SU-DHL-6 (cell line): Measurements from ENCODE around the gene SNX25.

Experiments used
- H2AFZ ChIP-seq: fragments of 200-600 bp; sonication (generic); 2 replicates; pipeline ENCODE4 v1.6.1; 2014; ENCODE audit warnings: low read depth, mild to moderate bottlenecking, moderate library complexity, mixed read lengths, antibody characterized with exemption, low read length; ENCODE audit not compliant: severe bottlenecking
- H3F3A ChIP-seq: fragments of 200-600 bp; shearing (Covaris generic); 2 replicates; pipeline ENCODE4 v1.6.0; 2016; ENCODE audit warnings: antibody characterized with exemption, mild to moderate bottlenecking; ENCODE audit not compliant: insufficient read depth
- H3K27ac ChIP-seq: fragments of 200-600 bp; sonication (generic); 2 replicates; pipeline ENCODE4 v1.5.1; 2016; ENCODE audit warnings: low read depth, mild to moderate bottlenecking, low read length, moderate library complexity, mixed read lengths
- H3K27me3 ChIP-seq: fragments of 200-600 bp; sonication (generic), shearing (Covaris generic); 2 replicates; pipeline ENCODE4 v1.6.0; 2014; ENCODE audit warnings: mild to moderate bottlenecking, low read length
- H3K36me3 ChIP-seq: fragments of 200-600 bp; sonication (generic); 2 replicates; pipeline ENCODE4 v1.6.1; 2014; ENCODE audit warnings: mild to moderate bottlenecking, low read length, mixed read lengths
- H3K4me2 ChIP-seq: fragments of 300-600, 200-600 bp; shearing (Covaris generic), sonication (generic); 2 replicates; pipeline ENCODE4 v1.6.0; 2014; ENCODE audit warnings: low read length, low read depth, mild to moderate bottlenecking; ENCODE audit not compliant: poor library complexity, severe bottlenecking
- H3K4me3 ChIP-seq: fragments of 200-600 bp; sonication (generic); 2 replicates; pipeline ENCODE4 v1.5.1; 2014; ENCODE audit warnings: antibody characterized with exemption, low read length, mild to moderate bottlenecking, mixed read lengths; ENCODE audit not compliant: insufficient read depth, poor library complexity, severe bottlenecking
- H3K79me2 ChIP-seq: fragments of 200-600 bp; sonication (generic); 2 replicates; pipeline ENCODE4 v1.6.1; 2014; ENCODE audit warnings: mild to moderate bottlenecking, low read length, moderate library complexity; ENCODE audit not compliant: insufficient read depth
- H3K9ac ChIP-seq: fragments of 200-600 bp; sonication (generic); 2 replicates; pipeline ENCODE4 v1.7.0; 2014; ENCODE audit warnings: mild to moderate bottlenecking, low read length
- H3K9me2 ChIP-seq: fragments of 200-600 bp; sonication (generic); replicated peaks from 2 replicates; pipeline ENCODE4 v1.6.1; 2014; ENCODE audit warnings: low read length; ENCODE audit not compliant: insufficient read depth
- H3K9me3 ChIP-seq: fragments of 200-600 bp; sonication (generic); 2 replicates; pipeline ENCODE4 v1.6.1; 2014; ENCODE audit warnings: low read length, mixed read lengths; ENCODE audit not compliant: insufficient read depth
- H4K20me1 ChIP-seq: fragments of 200-600 bp; sonication (generic); 2 replicates; pipeline ENCODE4 v1.6.1; 2014; ENCODE audit warnings: low read depth, mild to moderate bottlenecking, antibody characterized with exemption, low read length, moderate library complexity, mixed read lengths
- CTCF ChIP-seq: fragments of 200-600 bp; sonication (generic); IDR thresholded peaks from one replicate; pipeline ENCODE4 v1.5.1; 2017; ENCODE audit warnings: antibody characterized with exemption, mild to moderate bottlenecking, low read length, moderate library complexity; ENCODE audit not compliant: insufficient read depth, poor library complexity, severe bottlenecking
- EZH2phosphoT487 ChIP-seq: fragments of 200-600 bp; sonication (generic), shearing (Covaris generic); conservative IDR thresholded peaks from 2 replicates; pipeline ENCODE4 v1.6.1; 2018; ENCODE audit warnings: mild to moderate bottlenecking, antibody characterized with exemption, low read length, moderate library complexity, mixed read lengths

The SNX25 gene

GRCh38 chr4:185270885-185271284, 61.5 kb downstream of the SNX25 start:
- Histone ChIP-seq H3K9me2 (no peaks in the 10 kb centered on the region), H3K79me2 (no peaks in the 10 kb centered on the region), H3K27me3 (no peaks in the 10 kb centered on the region), H4K20me1 (no peaks in the 10 kb centered on the region), H3K36me3 (peaks cover 13% of the 10 kb centered on the region; the same call in 1 of the 2 replicates), H3K27ac (no peak overlapping the region), H3K9me3 (no peaks in the 10 kb centered on the region), H2AFZ (no peak overlapping the region), H3K9ac (no peak overlapping the region), H3F3A (no peaks in the 10 kb centered on the region), H3K4me2 (no peak overlapping the region), H3K4me3 (no peak overlapping the region)
- no peak for TF ChIP-seq EZH2phosphoT487
- no peak for TF ChIP-seq CTCF

GRCh38 chr4:185272245-185272644, 62.8 kb downstream of the SNX25 start:
- Histone ChIP-seq H2AFZ (no peak overlapping the region), H3F3A (no peaks in the 10 kb centered on the region), H3K27ac (no peak overlapping the region), H3K9ac (no peak overlapping the region), H3K27me3 (no peaks in the 10 kb centered on the region), H3K9me3 (no peaks in the 10 kb centered on the region), H3K4me2 (no peak overlapping the region), H3K4me3 (no peak overlapping the region), H3K36me3 (peaks cover 13% of the 10 kb centered on the region; the same call in 1 of the 2 replicates), H3K79me2 (no peaks in the 10 kb centered on the region), H4K20me1 (no peaks in the 10 kb centered on the region), H3K9me2 (no peaks in the 10 kb centered on the region)
- no peak for TF ChIP-seq EZH2phosphoT487
- no peak for TF ChIP-seq CTCF

GRCh38 chr4:185275501-185275900, 66.1 kb downstream of the SNX25 start:
- no peak overlapping the region for H3K27ac ChIP-seq
- H3K27me3 ChIP-seq = no peaks in the 10 kb centered on the region
- H4K20me1 ChIP-seq = no peaks in the 10 kb centered on the region
- no peak overlapping the region for H3K4me3 ChIP-seq
- no peaks in the 10 kb centered on the region for H3K9me3 ChIP-seq
- no peak overlapping the region for H2AFZ ChIP-seq
- no peak overlapping the region for H3K9ac ChIP-seq
- no peak overlapping the region for H3K4me2 ChIP-seq
- TF ChIP-seq EZH2phosphoT487 (no peak), CTCF (no peak)
- no peaks in the 10 kb centered on the region for H3K9me2 ChIP-seq
- H3K36me3 ChIP-seq = no peaks in the 10 kb centered on the region
- H3F3A ChIP-seq = no peaks in the 10 kb centered on the region
- H3K79me2 ChIP-seq = no peaks in the 10 kb centered on the region
